SJSA1 (cell line): Measurements from ENCODE around the gene RNH1. TPM values are rescaled to one million over a fixed set of nuclear protein-coding genes. Genes with fewer than 3 reads are reported as not detected.

ENCODE experiments used
- DNase-seq, 2 experiments: peaks; one replicate each; pipeline ENCODE4 v3.0.0-alpha.2; 2015 to 2020; ENCODE audit warnings: low spot score in 2 of 2, low read depth in 1 of 2
- H3K27ac ChIP-seq: fragments of 250-450 bp; sonication (Bioruptor Pico); 2 replicates; pipeline ENCODE4 v1.5.1; 2020; ENCODE audit warnings: mild to moderate bottlenecking, moderate library complexity
- H3K27me3 ChIP-seq: fragments of 250-450 bp; sonication (Bioruptor Pico); replicated peaks from 2 replicates; pipeline ENCODE4 v1.5.1; 2020; ENCODE audit warnings: mild to moderate bottlenecking, moderate library complexity
- H3K36me3 ChIP-seq: fragments of 250-450 bp; sonication (Bioruptor Pico); 2 replicates; pipeline ENCODE4 v1.5.1; 2020; ENCODE audit warnings: mild to moderate bottlenecking
- H3K4me1 ChIP-seq: fragments of 250-450 bp; sonication (Bioruptor Pico); replicated peaks from 2 replicates; pipeline ENCODE4 v1.6.1; 2021; ENCODE audit warnings: mild to moderate bottlenecking
- H3K4me3 ChIP-seq: fragments of 250-450 bp; sonication (Bioruptor Pico); 2 replicates; pipeline ENCODE4 v1.5.1; 2020; ENCODE audit warnings: mild to moderate bottlenecking
- H3K9me3 ChIP-seq: fragments of 250-450 bp; sonication (Bioruptor Pico); replicated peaks from 2 replicates; pipeline ENCODE4 v1.5.1; 2020; ENCODE audit warnings: mild to moderate bottlenecking
- total RNA-seq: library from RNA; depleted of rRNA; stranded (reverse); fragments of >200 nt; shearing (Covaris generic); gene quantifications from 2 replicates; pipeline ENCODE4 v1.2.3, GENCODE V29; 2014; rRNA removed

RNH1 gene
- 121 and 137 TPM in 2 replicates for total RNA-seq

GRCh38 chr11:506995-507726 is at the start of gene RNH1:
Gene RNH1 (minus strand): TSS chr11:507242. CDS start chr11:502162, 5,080 bp downstream.
- Histone ChIP-seq H3K4me3 (peak within 1 kb of the TSS; percentile 64), H3K36me3 (peaks cover 6% of the 10 kb centered on the region; the same call in 1 of the 2 replicates), H3K9me3 (no peaks in the 10 kb centered on the region), H3K27ac (peak within 1 kb of the TSS; percentile 98), H3K4me1 (peaks cover 5% of the 10 kb centered on the region), H3K27me3 (no peaks in the 10 kb centered on the region)
- peak; percentile 80 to 95 for DNase-seq

DNA sequence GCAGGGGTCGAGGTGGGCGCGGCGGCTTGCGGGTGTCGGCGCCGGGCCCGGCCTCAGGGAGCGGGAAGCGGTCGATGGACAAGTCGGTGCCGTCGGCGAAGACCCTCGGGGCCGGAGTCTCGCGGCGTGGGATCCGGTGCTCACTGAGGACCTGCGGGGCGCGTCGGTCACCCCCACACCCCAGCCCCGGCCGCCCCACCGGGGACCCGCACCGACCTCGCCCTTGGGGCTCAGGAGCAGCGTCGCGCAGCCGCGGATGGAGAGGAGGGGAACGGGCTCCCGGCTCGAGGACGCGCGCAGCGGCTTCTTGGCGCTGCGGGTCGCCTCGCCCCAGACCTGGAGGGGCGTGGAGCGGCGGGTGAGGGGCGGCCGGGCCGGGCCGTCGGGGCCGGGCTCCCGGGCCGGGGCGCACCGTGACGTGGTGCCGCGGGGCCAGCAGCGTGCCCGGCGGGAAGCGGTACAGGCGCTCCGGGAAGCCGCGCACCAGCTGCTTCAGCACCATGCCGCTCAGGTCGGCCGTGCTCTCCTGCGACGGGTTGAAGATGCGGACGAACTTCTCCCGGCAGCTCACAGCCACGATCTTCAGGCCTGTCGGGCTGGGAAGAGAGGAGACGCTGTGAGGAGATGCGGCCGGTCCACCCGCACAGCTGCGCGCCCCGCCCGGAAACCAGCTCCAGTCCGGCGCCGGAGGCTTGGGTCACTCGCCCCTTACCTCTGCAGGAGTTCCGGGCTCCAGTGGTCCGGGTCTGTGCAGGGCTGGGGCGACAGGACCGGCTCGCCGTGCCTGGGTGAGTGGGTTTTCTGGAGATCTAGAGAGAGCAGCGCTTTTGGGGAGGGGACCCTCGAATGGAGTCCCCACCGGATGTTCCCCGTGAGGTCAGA is 49.0 kb upstream of the RNH1 start:
- H3K4me1 ChIP-seq = peaks cover 16% of the 10 kb centered on the region
- no peak for DNase-seq
- no peaks in the 10 kb centered on the region for H3K36me3 ChIP-seq
- no peak overlapping the region for H3K4me3 ChIP-seq
- H3K27me3 ChIP-seq = no peaks in the 10 kb centered on the region
- H3K9me3 ChIP-seq = no peaks in the 10 kb centered on the region
- no peak overlapping the region for H3K27ac ChIP-seq

- Histone ChIP-seq H3K36me3 (no peaks in the 10 kb centered on the region), H3K27me3 (no peaks in the 10 kb centered on the region)
- DNase-seq = no peak
Observed at GRCh38 chr11:555227-555779, 48.3 kb upstream of the RNH1 start.

GRCh38 chr11:554428-555226 is 47.6 kb upstream of the RNH1 start:
- H3K36me3 ChIP-seq = no peaks in the 10 kb centered on the region
- no peaks in the 10 kb centered on the region for H3K9me3 ChIP-seq
- H3K27ac ChIP-seq = no peak overlapping the region
- peaks cover 10% of the 10 kb centered on the region for H3K4me1 ChIP-seq
- no peaks in the 10 kb centered on the region for H3K27me3 ChIP-seq
- DNase-seq = no peak
- no peak overlapping the region for H3K4me3 ChIP-seq

More at GRCh38 chr11:555227-555779, 48.3 kb upstream of the RNH1 start:
- Histone ChIP-seq H3K9me3 (no peaks in the 10 kb centered on the region), H3K27ac (no peak overlapping the region), H3K4me3 (no peak overlapping the region), H3K4me1 (peaks cover 13% of the 10 kb centered on the region)

GRCh38 chr11:553988-554340 is 46.9 kb upstream of the RNH1 start:
- no peak for DNase-seq
- peaks cover 10% of the 10 kb centered on the region for H3K4me1 ChIP-seq
- no peak overlapping the region for H3K27ac ChIP-seq
- H3K9me3 ChIP-seq = no peaks in the 10 kb centered on the region
- no peaks in the 10 kb centered on the region for H3K36me3 ChIP-seq
- H3K27me3 ChIP-seq = no peaks in the 10 kb centered on the region
- no peak overlapping the region for H3K4me3 ChIP-seq

DNA sequence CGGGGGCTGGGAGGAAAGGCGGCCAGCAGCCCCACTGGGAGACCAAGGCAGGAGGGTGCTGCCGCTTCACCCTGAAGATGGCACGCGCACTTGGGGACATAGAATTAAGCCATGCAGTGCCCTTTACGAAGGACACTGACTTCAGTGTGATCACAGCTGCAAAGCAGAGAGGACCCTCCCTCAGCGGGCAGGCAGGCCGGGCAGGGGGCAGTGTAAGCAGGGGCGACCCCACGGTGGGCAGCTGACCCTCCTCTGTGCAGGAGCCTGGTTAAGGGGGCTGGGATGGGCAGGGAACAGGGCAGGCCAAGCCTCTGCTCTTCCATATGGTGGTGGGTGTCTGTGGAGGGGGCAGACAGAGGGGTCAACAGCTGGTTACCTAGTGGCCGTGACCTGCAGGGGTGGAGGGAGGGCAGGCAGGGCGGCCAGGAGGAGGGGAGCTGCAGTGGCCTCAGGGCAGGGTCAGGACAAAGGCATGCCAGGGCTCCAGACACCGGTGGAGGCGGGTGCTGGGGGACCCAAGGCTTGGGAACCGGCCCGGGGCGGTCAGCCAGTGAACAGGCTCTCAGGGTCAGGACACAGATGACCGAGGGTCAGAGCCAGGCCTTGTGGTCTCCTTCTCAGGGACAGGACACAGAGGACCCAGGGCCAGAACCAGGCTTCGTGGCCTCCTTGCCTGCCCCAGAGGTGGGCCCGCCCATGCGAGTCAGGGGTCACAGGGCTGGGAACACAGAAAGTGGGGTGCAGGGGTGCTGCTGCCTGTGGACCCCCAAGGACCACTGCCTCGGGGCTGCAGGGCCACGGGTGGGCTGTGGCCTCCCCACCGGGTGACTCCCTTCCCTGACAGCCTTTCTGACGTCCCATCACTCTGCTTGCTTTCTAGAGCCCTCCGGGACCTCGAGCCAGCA is 46.3 kb upstream of the RNH1 start:
- H3K27ac ChIP-seq = no peak overlapping the region
- DNase-seq = no peak
- H3K4me1 ChIP-seq = peaks cover 10% of the 10 kb centered on the region
- no peaks in the 10 kb centered on the region for H3K9me3 ChIP-seq
- H3K36me3 ChIP-seq = no peaks in the 10 kb centered on the region
- H3K27me3 ChIP-seq = no peaks in the 10 kb centered on the region
- H3K4me3 ChIP-seq = no peak overlapping the region

GRCh38 chr11:551596-551995 is 44.6 kb upstream of the RNH1 start:
- DNase-seq = no peak
- no peaks in the 10 kb centered on the region for H3K9me3 ChIP-seq
- no peak overlapping the region for H3K4me3 ChIP-seq
- H3K36me3 ChIP-seq = no peaks in the 10 kb centered on the region
- H3K4me1 ChIP-seq = no peaks in the 10 kb centered on the region
- H3K27me3 ChIP-seq = no peaks in the 10 kb centered on the region
- no peak overlapping the region for H3K27ac ChIP-seq

GRCh38 chr11:551131-551530 is 44.1 kb upstream of the RNH1 start:
- no peak overlapping the region for H3K4me3 ChIP-seq
- H3K27me3 ChIP-seq = no peaks in the 10 kb centered on the region
- H3K36me3 ChIP-seq = no peaks in the 10 kb centered on the region
- no peak for DNase-seq
- H3K4me1 ChIP-seq = no peaks in the 10 kb centered on the region
- no peak overlapping the region for H3K27ac ChIP-seq
- H3K9me3 ChIP-seq = no peaks in the 10 kb centered on the region

- Histone ChIP-seq H3K36me3 (no peaks in the 10 kb centered on the region), H3K4me3 (no peak overlapping the region), H3K27ac (no peak overlapping the region), H3K4me1 (no peaks in the 10 kb centered on the region), H3K27me3 (no peaks in the 10 kb centered on the region), H3K9me3 (no peaks in the 10 kb centered on the region)
- DNase-seq = no peak
Observed at GRCh38 chr11:550746-551085, 43.7 kb upstream of the RNH1 start.

GRCh38 chr11:550021-550745 is 43.1 kb upstream of the RNH1 start:
- Histone ChIP-seq H3K27ac (no peak overlapping the region), H3K9me3 (no peaks in the 10 kb centered on the region), H3K4me3 (no peak overlapping the region), H3K4me1 (no peaks in the 10 kb centered on the region), H3K27me3 (no peaks in the 10 kb centered on the region), H3K36me3 (no peaks in the 10 kb centered on the region)
- no peak for DNase-seq

- DNase-seq = no peak
Observed at GRCh38 chr11:548700-549603, 41.9 kb upstream of the RNH1 start.

More at GRCh38 chr11:548700-549603, 41.9 kb upstream of the RNH1 start:
- Histone ChIP-seq H3K36me3 (no peaks in the 10 kb centered on the region), H3K27me3 (no peaks in the 10 kb centered on the region), H3K9me3 (no peaks in the 10 kb centered on the region), H3K4me1 (no peaks in the 10 kb centered on the region), H3K4me3 (no peak overlapping the region), H3K27ac (no peak overlapping the region)
